NT2/D1 (cell line): ENCODE data around the gene CCDC68.

Experiments
- YY1 ChIP-seq: IDR thresholded peaks from 2 replicates; pipeline ENCODE4 v1.6.1; 2011; ENCODE audit not compliant: insufficient read length, insufficient read depth
- ZNF274 ChIP-seq: IDR thresholded peaks from 2 replicates; pipeline ENCODE4 v1.6.1; 2011; ENCODE audit warnings: mild to moderate bottlenecking, low read depth, low read length

- TF ChIP-seq ZNF274 (no peak), YY1 (no peak)
Measured at GRCh38 chr18:54916507-54916906, 42.8 kb downstream of the CCDC68 start.
